HepG2 (cell line): Measurements from ENCODE around the gene ME3. TPM values are rescaled to one million over a fixed set of nuclear protein-coding genes. Genes with fewer than 3 reads are reported as not detected.

ENCODE experiments used
- ATAC-seq: fragments of 200-7000 bp; cut with Tn5 transposase; 3 replicates; pipeline ENCODE4 v1.9.1; 2020; ENCODE audit warnings: mild to moderate bottlenecking, moderate library complexity
- BruUV-seq: library from RNA; stranded (reverse); fragments of 400-500 nt; replicated peaks from 2 replicates; lab custom pipeline; 2021; lab: Mats Ljungman, UMichigan
- CTCF ChIA-PET: fragments of 300-600 bp; formaldehyde crosslinking; extraction: SDS; loops from one replicate; lab custom pipeline; 2021; ENCODE audit warnings: low total read pairs, inconsistent platforms, low intra/inter-chr PET ratio; lab: Yijun Ruan, JAX
- POLR2A ChIA-PET: fragments of 350-600 bp; sonication (Branson Sonifier 250); formaldehyde crosslinking; loops from one replicate; lab custom pipeline; 2020; ENCODE audit warnings: antibody characterized with exemption, inconsistent platforms; lab: Yijun Ruan, JAX
- DNase-seq: peaks from one replicate; pipeline ENCODE4 v3.0.0-alpha.2; 2015; ENCODE audit warnings: low spot score
- FAIRE-seq: peaks from 3 replicates; lab custom pipeline; 2011; peaks lifted over from hg19 to GRCh38; lab: Jason Lieb, UNC
- H2AFZ ChIP-seq: one replicate; pipeline ENCODE4 v1.6.1; 2011; ENCODE audit warnings: low read length, inconsistent platforms
- H3K27ac ChIP-seq: fragments of 300-600 bp; 3 replicates; pipeline ENCODE4 v1.8.0; 2011; ENCODE audit warnings: mixed run types, mild to moderate bottlenecking, mixed read lengths, low read length, inconsistent platforms; ENCODE audit not compliant: insufficient read depth; ENCODE audit errors: extremely low read length
- H3K27me3 ChIP-seq, 2 experiments: fragments of 200-600 bp in 1 of 2; 2 replicates in 1 of 2; 3 replicates in 1 of 2; pipeline versions ENCODE4 v1.6.0 to v1.8.0; 2011; ENCODE audit warnings: low read length in 2 of 2, mild to moderate bottlenecking in 2 of 2, moderate library complexity in 2 of 2, inconsistent platforms in 1 of 2; ENCODE audit not compliant: insufficient read depth in 2 of 2, control insufficient read depth in 1 of 2
- H3K36me3 ChIP-seq, 2 experiments: fragments of 200-600 bp in 1 of 2; replicated peaks in 1 of 2; 2 replicates in 1 of 2; 3 replicates in 1 of 2; pipeline versions ENCODE4 v1.5.1 to v1.8.0; 2011; ENCODE audit warnings: low read length in 2 of 2, inconsistent platforms in 1 of 2; ENCODE audit not compliant: insufficient read depth in 2 of 2, control insufficient read depth in 1 of 2
- H3K4me1 ChIP-seq: 2 replicates; pipeline ENCODE4 v1.5.1; 2012; ENCODE audit warnings: low read length, inconsistent platforms; ENCODE audit not compliant: insufficient read depth
- H3K4me2 ChIP-seq: 2 replicates; pipeline ENCODE4 v1.6.0; 2011; ENCODE audit warnings: low read depth, low read length, inconsistent platforms
- H3K4me3 ChIP-seq, 3 experiments: fragments of 200-600 bp in 1 of 3; sonication (generic), shearing (Covaris generic) in 1 of 3; replicated peaks in 1 of 3; 2 replicates each; pipeline ENCODE4 v1.5.1; 2011 to 2016; ENCODE audit warnings: low read length in 3 of 3, inconsistent platforms in 2 of 3, low read depth in 2 of 3, mild to moderate bottlenecking in 2 of 3, control low read depth in 1 of 3, mixed read lengths in 1 of 3; ENCODE audit not compliant: insufficient read depth in 1 of 3
- H3K79me2 ChIP-seq: one replicate; pipeline ENCODE4 v1.6.1; 2011; ENCODE audit warnings: low read length, inconsistent platforms; ENCODE audit not compliant: insufficient read depth
- H3K9ac ChIP-seq: 2 replicates; pipeline ENCODE4 v1.6.0; 2011; ENCODE audit warnings: mild to moderate bottlenecking, low read depth, low read length, inconsistent platforms; ENCODE audit not compliant: insufficient read depth
- H3K9me3 ChIP-seq: 2 replicates; pipeline ENCODE4 v1.5.1; 2012; ENCODE audit warnings: mild to moderate bottlenecking, low read length
- H4K20me1 ChIP-seq: 2 replicates; pipeline ENCODE4 v1.6.0; 2011; ENCODE audit warnings: inconsistent platforms, mild to moderate bottlenecking, low read length, moderate library complexity; ENCODE audit not compliant: insufficient read depth
- ARNTL ChIP-seq: sonication (generic); formaldehyde crosslinking; IDR thresholded peaks from 2 replicates; pipeline ENCODE4 v1.4.0; 2020; ENCODE audit warnings: mild to moderate bottlenecking, missing genetic modification reagents
- DNMT3B ChIP-seq: conservative IDR thresholded peaks from 2 replicates; pipeline ENCODE4 v1.6.1; 2016; ENCODE audit warnings: missing biosample characterization, control low read depth
- EP300 ChIP-seq, 3 experiments: sonication (generic) in 1 of 3; formaldehyde crosslinking in 1 of 3; IDR thresholded peaks; 2 replicates each; pipeline versions ENCODE4 v1.5.1 to v1.6.1; 2011 to 2020; ENCODE audit warnings: low read depth in 2 of 3, low read length in 2 of 3, borderline replicate concordance in 1 of 3, improper control_type of control experiment in 1 of 3, mild to moderate bottlenecking in 1 of 3, missing genetic modification reagents in 1 of 3, moderate library complexity in 1 of 3
- ISL2 ChIP-seq: sonication (generic); formaldehyde crosslinking; IDR thresholded peaks from 2 replicates; pipeline ENCODE4 v1.5.0; 2020; ENCODE audit warnings: missing genetic modification reagents
- NCOR1 ChIP-seq: fragments of 200-600 bp; sonication (generic); IDR thresholded peaks from 2 replicates; pipeline ENCODE4 v1.7.0; 2017; ENCODE audit warnings: antibody characterized with exemption, low read length, borderline replicate concordance
- NFIB ChIP-seq: sonication (generic); formaldehyde crosslinking; IDR thresholded peaks from 2 replicates; pipeline ENCODE4 v1.9.0; 2021; ENCODE audit warnings: missing genetic modification reagents, mild to moderate bottlenecking, borderline replicate concordance
- RFXANK ChIP-seq: IDR thresholded peaks from 2 replicates; pipeline ENCODE4 v1.6.1; 2016
- YEATS4 ChIP-seq: sonication (generic); formaldehyde crosslinking; IDR thresholded peaks from 2 replicates; pipeline ENCODE4 v1.4.0; 2020; ENCODE audit warnings: missing genetic modification reagents, borderline replicate concordance
- ZNF17 ChIP-seq: sonication (generic); formaldehyde crosslinking; IDR thresholded peaks from 2 replicates; pipeline ENCODE4 v1.5.0; 2020; ENCODE audit warnings: mild to moderate bottlenecking, missing genetic modification reagents
- ZNF253 ChIP-seq: sonication (generic); formaldehyde crosslinking; IDR thresholded peaks from 2 replicates; pipeline ENCODE4 v1.8.0; 2022; ENCODE audit warnings: mild to moderate bottlenecking, missing genetic modification reagents, borderline replicate concordance
- ZNF616 ChIP-seq: sonication (generic); formaldehyde crosslinking; IDR thresholded peaks from 2 replicates; pipeline ENCODE4 v1.5.0; 2020; ENCODE audit warnings: low read depth, mild to moderate bottlenecking, missing genetic modification reagents
- ZNF7 ChIP-seq: IDR thresholded peaks from 2 replicates; pipeline ENCODE4 v1.6.1; 2016; ENCODE audit warnings: missing biosample characterization, missing genetic modification reagents
- ZNF777 ChIP-seq: sonication (generic); formaldehyde crosslinking; IDR thresholded peaks from 2 replicates; pipeline ENCODE4 v1.4.0; 2020; ENCODE audit warnings: missing genetic modification reagents
- ZNF790 ChIP-seq: sonication (generic); formaldehyde crosslinking; IDR thresholded peaks from 2 replicates; pipeline ENCODE4 v1.8.0; 2022; ENCODE audit warnings: missing genetic modification reagents, mild to moderate bottlenecking, borderline replicate concordance
- WGBS: methylation state at CpG from one replicate; pipeline ENCODE4 v1.1.6; 2017; ENCODE audit warnings: low lambda C conversion rate; 5-methylcytosine and 5-hydroxymethylcytosine counted together
- in situ Hi-C: cut with HindIII; loops from 2 replicates; pipeline ENCODE4 v1.10.0; 2017; ENCODE audit warnings: low pct_unique_long_range_greater_than_20kb; ENCODE audit not compliant: extremely low pct_ligation_motif_present
- intact Hi-C: fragments of 100-400 bp; cut with micrococcal nuclease; formaldehyde crosslinking; loops from one replicate; pipeline ENCODE4 v1.10.0; 2022; ENCODE audit not compliant: unreplicated experiment
- polyA plus RNA-seq, 8 experiments: library from polyadenylated mRNA; depleted of rRNA in 3 of 8; stranded (reverse) in 7 of 8; unstranded in 1 of 8; fragments of >200 nt; fragmentation: Illumina TruSeq in 4 of 8; extraction: Trizol in 4 of 8; gene quantifications; 2 replicates each; pipeline versions ENCODE4 v1.2.1 to v1.2.3, GENCODE V29; 2011 to 2016; ENCODE audit warnings: low read depth in 4 of 8, missing spikeins in 1 of 8, mixed read lengths in 1 of 8; ENCODE audit not compliant: insufficient read depth in 1 of 8
- total RNA-seq, 5 experiments: library from RNA; depleted of rRNA; stranded (reverse); fragments of >200 nt; fragmentation: Illumina TruSeq; extraction: Trizol; gene quantifications; 2 replicates each; pipeline ENCODE4 v1.2.3, GENCODE V29; 2016; ENCODE audit warnings: low read depth in 1 of 5
- TF ChIP-seq, protein P1 (sequence below): sonication (generic); formaldehyde crosslinking; IDR thresholded peaks from 2 replicates; pipeline ENCODE4 v1.4.0; 2020; ENCODE audit warnings: missing genetic modification reagents
- TF ChIP-seq, protein P2 (sequence below): sonication (generic); formaldehyde crosslinking; IDR thresholded peaks from 2 replicates; pipeline ENCODE4 v1.8.1; 2023; ENCODE audit warnings: mild to moderate bottlenecking, moderate library complexity, missing genetic modification reagents

Gene ME3
- total and polyA plus RNA-seq, 2 of the 13 experiments (the other 11 are each of a cell fraction or from before 2014, with no cell fraction given), result not detected

DNA sequence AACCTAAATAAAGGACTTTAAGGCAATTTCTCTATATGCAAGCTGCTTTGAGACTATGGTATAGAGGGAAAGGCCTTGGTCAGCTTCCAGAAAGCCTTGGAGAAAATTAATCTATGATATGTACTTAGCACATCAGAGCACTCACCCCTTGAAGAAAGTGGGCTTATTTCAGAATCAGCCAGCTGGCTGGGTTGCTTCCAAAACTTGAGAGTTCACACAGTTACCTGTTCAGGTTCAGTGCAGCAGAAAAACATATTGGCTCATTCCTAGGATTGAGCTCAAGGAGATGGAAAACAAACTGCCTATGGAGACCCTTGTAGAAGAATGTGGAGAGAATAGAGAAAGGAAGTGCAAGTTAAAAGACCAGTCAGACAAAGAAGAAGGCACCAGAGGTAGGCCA is 275.1 kb downstream of the ME3 start:
- BruUV-seq, result no TSS peak
- ChIA-PET CTCF (no interaction called here), POLR2A (no interaction called here)
- Histone ChIP-seq H3K79me2 (no peaks in the 10 kb centered on the region), H3K27me3 (no peaks in the 10 kb centered on the region), H3K9ac (no peak overlapping the region), H2AFZ (no peak overlapping the region), H3K36me3 (no peaks in the 10 kb centered on the region), H3K4me3 (no peak overlapping the region), H3K4me2 (no peak overlapping the region), H3K9me3 (no peaks in the 10 kb centered on the region), H3K4me1 (no peaks in the 10 kb centered on the region), H3K27ac (no peak overlapping the region), H4K20me1 (no peaks in the 10 kb centered on the region)
- in situ Hi-C loops (no loop called here), intact Hi-C loops (no loop called here)
- DNase-seq (no peak), ATAC-seq (no peak), FAIRE-seq (no peak)
- TF ChIP-seq DNMT3B (no peak), EP300 (IDR thresholded peaks at IDR 0.05; ENCODE audit: low read depth in 2 of 2, low read length in 2 of 2) (no peak), EP300 (CRISPR knock-in tag; IDR thresholded peaks at IDR 0.05; ENCODE audit: borderline replicate concordance) (no peak), ZNF7 (no peak)

DNA sequence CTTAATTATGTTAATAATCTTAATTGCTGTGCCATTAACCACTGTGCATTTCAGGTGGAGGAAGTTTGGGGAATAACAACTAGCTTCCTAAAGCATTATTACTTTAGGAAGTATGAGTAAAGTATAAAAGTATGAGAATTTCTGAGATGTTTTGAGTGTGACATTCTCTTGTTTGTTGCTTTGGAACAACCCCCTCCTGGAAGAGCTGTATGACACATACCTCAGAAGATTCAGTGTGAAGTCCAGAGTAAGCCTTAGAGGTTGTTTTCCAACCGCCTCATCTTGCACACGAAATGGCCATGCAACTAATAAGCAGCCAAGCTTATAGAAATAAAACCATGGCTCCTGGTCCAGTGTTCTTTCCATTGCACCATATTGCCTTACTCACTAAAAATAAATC is 276.0 kb downstream of the ME3 start:
- 4% methylated on average over 2 of the region's 2 CpGs for WGBS
- intact Hi-C loops, result no loop called here
- BruUV-seq, result no TSS peak
- in situ Hi-C loops, result no loop called here
- Histone ChIP-seq H3K27ac (no peak overlapping the region), H3K79me2 (no peaks in the 10 kb centered on the region), H3K9ac (no peak overlapping the region), H3K27me3 (no peaks in the 10 kb centered on the region), H3K4me3 (no peak overlapping the region), H3K4me1 (no peaks in the 10 kb centered on the region), H3K36me3 (no peaks in the 10 kb centered on the region), H2AFZ (no peak overlapping the region), H4K20me1 (no peaks in the 10 kb centered on the region), H3K4me2 (no peak overlapping the region), H3K9me3 (no peaks in the 10 kb centered on the region)
- ATAC-seq, result no peak
- no peak for FAIRE-seq
- DNase-seq, result no peak
- ChIA-PET POLR2A (no interaction called here), CTCF (no interaction called here)
- no peak for TF ChIP-seq ZNF790 (CRISPR knock-in tag)
- TF ChIP-seq, protein P1, sequence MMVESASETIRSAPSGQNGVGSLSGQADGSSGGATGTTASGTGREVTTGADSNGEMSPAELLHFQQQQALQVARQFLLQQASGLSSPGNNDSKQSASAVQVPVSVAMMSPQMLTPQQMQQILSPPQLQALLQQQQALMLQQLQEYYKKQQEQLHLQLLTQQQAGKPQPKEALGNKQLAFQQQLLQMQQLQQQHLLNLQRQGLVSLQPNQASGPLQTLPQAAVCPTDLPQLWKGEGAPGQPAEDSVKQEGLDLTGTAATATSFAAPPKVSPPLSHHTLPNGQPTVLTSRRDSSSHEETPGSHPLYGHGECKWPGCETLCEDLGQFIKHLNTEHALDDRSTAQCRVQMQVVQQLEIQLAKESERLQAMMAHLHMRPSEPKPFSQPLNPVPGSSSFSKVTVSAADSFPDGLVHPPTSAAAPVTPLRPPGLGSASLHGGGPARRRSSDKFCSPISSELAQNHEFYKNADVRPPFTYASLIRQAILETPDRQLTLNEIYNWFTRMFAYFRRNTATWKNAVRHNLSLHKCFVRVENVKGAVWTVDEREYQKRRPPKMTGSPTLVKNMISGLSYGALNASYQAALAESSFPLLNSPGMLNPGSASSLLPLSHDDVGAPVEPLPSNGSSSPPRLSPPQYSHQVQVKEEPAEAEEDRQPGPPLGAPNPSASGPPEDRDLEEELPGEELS (CRISPR knock-in tag), result no peak
- no peak for TF ChIP-seq NFIB (CRISPR knock-in tag)
- TF ChIP-seq ZNF777 (CRISPR knock-in tag), result no peak
- TF ChIP-seq YEATS4 (CRISPR knock-in tag), result no peak
- no peak for TF ChIP-seq ZNF616 (CRISPR knock-in tag)
- no peak for TF ChIP-seq ARNTL
- TF ChIP-seq RFXANK (CRISPR knock-in tag), result no peak
- TF ChIP-seq ZNF17 (CRISPR knock-in tag), result no peak
- no peak for TF ChIP-seq ISL2
- no peak for TF ChIP-seq ZNF253 (CRISPR knock-in tag)
- no peak for TF ChIP-seq NCOR1
- TF ChIP-seq, protein P2, sequence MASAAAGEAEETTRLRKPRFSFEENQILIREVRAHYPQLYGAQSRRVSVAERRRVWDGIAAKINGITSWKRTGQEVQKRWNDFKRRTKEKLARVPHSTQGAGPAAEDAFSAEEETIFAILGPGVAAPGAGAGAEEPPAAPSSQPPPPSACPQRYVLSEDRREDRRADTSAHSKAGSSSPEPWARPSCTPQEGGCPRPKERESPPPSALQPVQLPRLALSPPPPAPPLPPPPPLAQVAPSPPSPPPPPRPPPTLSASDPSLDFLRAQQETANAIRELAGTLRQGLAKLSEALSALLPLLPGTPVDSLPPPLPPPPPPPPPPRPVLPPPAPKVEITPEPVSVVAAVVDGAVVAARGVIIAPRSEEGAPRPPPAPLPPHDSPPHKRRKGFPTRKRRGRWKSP (CRISPR knock-in tag), result no peak
